ENCODE measurements around the gene DLX1. TPM values are rescaled to one million over a fixed set of nuclear protein-coding genes. Genes with fewer than 3 reads are reported as not detected.
A peak's percentile ranks its signal among the peaks of the same experiment; 100 is the strongest.

DLX1 gene
- total and polyA plus RNA-seq, 2 experiments from 2014 or later: not detected

DNA sequence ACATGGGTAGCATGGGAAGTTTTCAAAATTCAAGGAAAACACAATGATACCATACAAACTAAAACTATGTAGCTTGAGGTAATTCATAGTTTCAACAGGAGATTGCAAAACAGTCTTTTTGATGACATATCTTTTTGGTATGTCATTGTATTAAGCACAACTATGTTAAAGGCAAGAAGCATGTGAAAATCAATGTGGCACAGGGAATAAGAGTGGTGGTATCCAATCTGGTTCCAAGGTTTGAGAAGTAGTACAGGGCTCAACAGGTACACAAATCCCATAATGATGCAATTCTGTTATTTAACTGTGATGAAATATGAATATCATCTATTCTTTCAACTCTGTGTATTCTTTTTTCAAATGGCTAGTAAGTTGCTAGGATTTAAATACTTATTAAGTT lies 33.8 kb downstream of the DLX1 start (continued):
- TF ChIP-seq EZH2phosphoT487 (IDR thresholded peaks at IDR 0.05; ENCODE audit: unreplicated experiment): no peak
- TF ChIP-seq, protein P1, sequence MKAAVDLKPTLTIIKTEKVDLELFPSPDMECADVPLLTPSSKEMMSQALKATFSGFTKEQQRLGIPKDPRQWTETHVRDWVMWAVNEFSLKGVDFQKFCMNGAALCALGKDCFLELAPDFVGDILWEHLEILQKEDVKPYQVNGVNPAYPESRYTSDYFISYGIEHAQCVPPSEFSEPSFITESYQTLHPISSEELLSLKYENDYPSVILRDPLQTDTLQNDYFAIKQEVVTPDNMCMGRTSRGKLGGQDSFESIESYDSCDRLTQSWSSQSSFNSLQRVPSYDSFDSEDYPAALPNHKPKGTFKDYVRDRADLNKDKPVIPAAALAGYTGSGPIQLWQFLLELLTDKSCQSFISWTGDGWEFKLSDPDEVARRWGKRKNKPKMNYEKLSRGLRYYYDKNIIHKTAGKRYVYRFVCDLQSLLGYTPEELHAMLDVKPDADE (IDR thresholded peaks at IDR 0.05): no peak

DNA sequence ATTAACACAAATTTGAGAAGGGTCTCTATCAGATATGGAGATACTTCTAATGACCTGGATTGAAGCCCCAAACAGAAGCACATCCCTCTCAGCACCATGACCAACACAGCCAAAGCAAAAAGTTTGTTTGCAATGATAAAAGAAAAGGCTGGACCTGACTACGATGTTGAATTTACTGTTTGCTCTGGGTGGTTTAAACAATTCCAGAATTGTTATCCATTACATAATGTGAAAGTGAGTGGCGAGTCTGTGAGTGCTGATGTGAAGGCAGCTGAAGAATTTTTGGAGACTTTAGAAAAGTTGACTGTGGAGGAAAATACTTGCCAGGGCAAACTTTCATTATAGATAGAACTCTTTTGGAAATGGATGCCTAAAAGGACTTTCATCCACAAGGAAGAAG lies 34.8 kb downstream of the DLX1 start:
- Mint-ChIP-seq H3K36me3 (ENCODE audit: low read depth) (no peaks in the 10 kb centered on the region), H3K27ac (no peak overlapping the region), H3K27me3 (ENCODE audit: insufficient read depth, low read depth, poor library complexity) (peaks cover 3% of the 10 kb centered on the region), H3K4me3 (no peak overlapping the region), H3K4me1 (no peaks in the 10 kb centered on the region), H3K9me3 (no peaks in the 10 kb centered on the region; the same call in 2 of the 3 replicates)
- no peaks in the 10 kb centered on the region for H3K9me2 ChIP-seq (ENCODE audit: insufficient read depth)
- H3K4me2 ChIP-seq: no peak overlapping the region
- H3K4me1 ChIP-seq (ENCODE audit: insufficient read depth): no peaks in the 10 kb centered on the region
- H2AFZ ChIP-seq: 0 out of 2 replicates have a peak overlapping the region, but pooled peaks have one; percentile 47
- no peaks in the 10 kb centered on the region for H3K27me3 ChIP-seq (ENCODE audit: insufficient read depth)
- no peaks in the 10 kb centered on the region for H3K36me3 ChIP-seq (ENCODE audit: insufficient read depth)
- ATAC-seq: no peak
- no peaks in the 10 kb centered on the region for H3K79me2 ChIP-seq (replicated peaks; ENCODE audit: insufficient read depth)
- H3F3A ChIP-seq (replicated peaks; ENCODE audit: low read depth): no peaks in the 10 kb centered on the region
- no peak overlapping the region for H3K27ac ChIP-seq (ENCODE audit: low read depth)
- no peaks in the 10 kb centered on the region for H4K20me1 ChIP-seq (replicated peaks; ENCODE audit: insufficient read depth)
- no peak for DNase-seq (ENCODE audit: low spot score)
- H3K4me3 ChIP-seq: no peak overlapping the region
- no peak for TF ChIP-seq STAT1 (IDR thresholded peaks at IDR 0.05; ENCODE audit: unreplicated experiment)
- TF ChIP-seq, protein P2, sequence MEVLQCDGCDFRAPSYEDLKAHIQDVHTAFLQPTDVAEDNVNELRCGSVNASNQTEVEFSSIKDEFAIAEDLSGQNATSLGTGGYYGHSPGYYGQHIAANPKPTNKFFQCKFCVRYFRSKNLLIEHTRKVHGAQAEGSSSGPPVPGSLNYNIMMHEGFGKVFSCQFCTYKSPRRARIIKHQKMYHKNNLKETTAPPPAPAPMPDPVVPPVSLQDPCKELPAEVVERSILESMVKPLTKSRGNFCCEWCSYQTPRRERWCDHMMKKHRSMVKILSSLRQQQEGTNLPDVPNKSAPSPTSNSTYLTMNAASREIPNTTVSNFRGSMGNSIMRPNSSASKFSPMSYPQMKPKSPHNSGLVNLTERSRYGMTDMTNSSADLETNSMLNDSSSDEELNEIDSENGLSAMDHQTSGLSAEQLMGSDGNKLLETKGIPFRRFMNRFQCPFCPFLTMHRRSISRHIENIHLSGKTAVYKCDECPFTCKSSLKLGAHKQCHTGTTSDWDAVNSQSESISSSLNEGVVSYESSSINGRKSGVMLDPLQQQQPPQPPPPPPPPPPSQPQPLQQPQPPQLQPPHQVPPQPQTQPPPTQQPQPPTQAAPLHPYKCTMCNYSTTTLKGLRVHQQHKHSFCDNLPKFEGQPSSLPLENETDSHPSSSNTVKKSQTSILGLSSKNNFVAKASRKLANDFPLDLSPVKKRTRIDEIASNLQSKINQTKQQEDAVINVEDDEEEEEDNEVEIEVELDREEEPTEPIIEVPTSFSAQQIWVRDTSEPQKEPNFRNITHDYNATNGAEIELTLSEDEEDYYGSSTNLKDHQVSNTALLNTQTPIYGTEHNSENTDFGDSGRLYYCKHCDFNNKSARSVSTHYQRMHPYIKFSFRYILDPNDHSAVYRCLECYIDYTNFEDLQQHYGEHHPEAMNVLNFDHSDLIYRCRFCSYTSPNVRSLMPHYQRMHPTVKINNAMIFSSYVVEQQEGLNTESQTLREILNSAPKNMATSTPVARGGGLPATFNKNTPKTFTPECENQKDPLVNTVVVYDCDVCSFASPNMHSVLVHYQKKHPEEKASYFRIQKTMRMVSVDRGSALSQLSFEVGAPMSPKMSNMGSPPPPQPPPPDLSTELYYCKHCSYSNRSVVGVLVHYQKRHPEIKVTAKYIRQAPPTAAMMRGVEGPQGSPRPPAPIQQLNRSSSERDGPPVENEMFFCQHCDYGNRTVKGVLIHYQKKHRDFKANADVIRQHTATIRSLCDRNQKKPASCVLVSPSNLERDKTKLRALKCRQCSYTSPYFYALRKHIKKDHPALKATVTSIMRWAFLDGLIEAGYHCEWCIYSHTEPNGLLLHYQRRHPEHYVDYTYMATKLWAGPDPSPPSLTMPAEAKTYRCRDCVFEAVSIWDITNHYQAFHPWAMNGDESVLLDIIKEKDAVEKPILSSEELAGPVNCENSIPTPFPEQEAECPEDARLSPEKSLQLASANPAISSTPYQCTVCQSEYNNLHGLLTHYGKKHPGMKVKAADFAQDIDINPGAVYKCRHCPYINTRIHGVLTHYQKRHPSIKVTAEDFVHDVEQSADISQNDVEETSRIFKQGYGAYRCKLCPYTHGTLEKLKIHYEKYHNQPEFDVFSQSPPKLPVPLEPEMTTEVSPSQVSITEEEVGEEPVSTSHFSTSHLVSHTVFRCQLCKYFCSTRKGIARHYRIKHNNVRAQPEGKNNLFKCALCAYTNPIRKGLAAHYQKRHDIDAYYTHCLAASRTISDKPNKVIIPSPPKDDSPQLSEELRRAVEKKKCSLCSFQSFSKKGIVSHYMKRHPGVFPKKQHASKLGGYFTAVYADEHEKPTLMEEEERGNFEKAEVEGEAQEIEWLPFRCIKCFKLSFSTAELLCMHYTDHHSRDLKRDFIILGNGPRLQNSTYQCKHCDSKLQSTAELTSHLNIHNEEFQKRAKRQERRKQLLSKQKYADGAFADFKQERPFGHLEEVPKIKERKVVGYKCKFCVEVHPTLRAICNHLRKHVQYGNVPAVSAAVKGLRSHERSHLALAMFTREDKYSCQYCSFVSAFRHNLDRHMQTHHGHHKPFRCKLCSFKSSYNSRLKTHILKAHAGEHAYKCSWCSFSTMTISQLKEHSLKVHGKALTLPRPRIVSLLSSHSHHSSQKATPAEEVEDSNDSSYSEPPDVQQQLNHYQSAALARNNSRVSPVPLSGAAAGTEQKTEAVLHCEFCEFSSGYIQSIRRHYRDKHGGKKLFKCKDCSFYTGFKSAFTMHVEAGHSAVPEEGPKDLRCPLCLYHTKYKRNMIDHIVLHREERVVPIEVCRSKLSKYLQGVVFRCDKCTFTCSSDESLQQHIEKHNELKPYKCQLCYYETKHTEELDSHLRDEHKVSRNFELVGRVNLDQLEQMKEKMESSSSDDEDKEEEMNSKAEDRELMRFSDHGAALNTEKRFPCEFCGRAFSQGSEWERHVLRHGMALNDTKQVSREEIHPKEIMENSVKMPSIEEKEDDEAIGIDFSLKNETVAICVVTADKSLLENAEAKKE (CRISPR knock-in tag; IDR thresholded peaks at IDR 0.05): no peak
- TF ChIP-seq ZNF114 (CRISPR knock-in tag; IDR thresholded peaks at IDR 0.05): no peak
- TF ChIP-seq POLR2AphosphoS5 (IDR thresholded peaks at IDR 0.05; ENCODE audit: low read depth): no peak
- TF ChIP-seq, protein P3, sequence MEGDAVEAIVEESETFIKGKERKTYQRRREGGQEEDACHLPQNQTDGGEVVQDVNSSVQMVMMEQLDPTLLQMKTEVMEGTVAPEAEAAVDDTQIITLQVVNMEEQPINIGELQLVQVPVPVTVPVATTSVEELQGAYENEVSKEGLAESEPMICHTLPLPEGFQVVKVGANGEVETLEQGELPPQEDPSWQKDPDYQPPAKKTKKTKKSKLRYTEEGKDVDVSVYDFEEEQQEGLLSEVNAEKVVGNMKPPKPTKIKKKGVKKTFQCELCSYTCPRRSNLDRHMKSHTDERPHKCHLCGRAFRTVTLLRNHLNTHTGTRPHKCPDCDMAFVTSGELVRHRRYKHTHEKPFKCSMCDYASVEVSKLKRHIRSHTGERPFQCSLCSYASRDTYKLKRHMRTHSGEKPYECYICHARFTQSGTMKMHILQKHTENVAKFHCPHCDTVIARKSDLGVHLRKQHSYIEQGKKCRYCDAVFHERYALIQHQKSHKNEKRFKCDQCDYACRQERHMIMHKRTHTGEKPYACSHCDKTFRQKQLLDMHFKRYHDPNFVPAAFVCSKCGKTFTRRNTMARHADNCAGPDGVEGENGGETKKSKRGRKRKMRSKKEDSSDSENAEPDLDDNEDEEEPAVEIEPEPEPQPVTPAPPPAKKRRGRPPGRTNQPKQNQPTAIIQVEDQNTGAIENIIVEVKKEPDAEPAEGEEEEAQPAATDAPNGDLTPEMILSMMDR (conservative IDR thresholded peaks at IDR 0.05; ENCODE audit: low read depth in 2 of 2): no peak
- no peak for TF ChIP-seq ZNF331 (CRISPR knock-in tag; IDR thresholded peaks at IDR 0.05; ENCODE audit: low read depth)
- TF ChIP-seq, protein P1 (IDR thresholded peaks at IDR 0.05): no peak
- no peak for TF ChIP-seq EZH2phosphoT487 (IDR thresholded peaks at IDR 0.05; ENCODE audit: unreplicated experiment)
- TF ChIP-seq EZH2 (IDR thresholded peaks at IDR 0.05; ENCODE audit: low read depth, unreplicated experiment): no peak
- no peak for TF ChIP-seq JUNB (IDR thresholded peaks at IDR 0.05; ENCODE audit: unreplicated experiment)
- TF ChIP-seq NANOG (IDR thresholded peaks at IDR 0.05; ENCODE audit: borderline replicate concordance): no peak
- TF ChIP-seq CREB1 (CRISPR knock-in tag; IDR thresholded peaks at IDR 0.05; ENCODE audit: low read depth): no peak

Data from GM23338 (cell line).